GM23338 (cell line): ENCODE results near the gene ZGRF1. TPM values are rescaled to one million over a fixed set of nuclear protein-coding genes. Genes with fewer than 3 reads are reported as not detected.

Experiments
- ATAC-seq: fragments of 200-7000 bp; cut with Tn5 transposase; 3 replicates; pipeline ENCODE4 v1.9.1; 2020
- DNase-seq: peaks from one replicate; pipeline ENCODE4 v3.0.0-alpha.2; 2015; ENCODE audit warnings: low spot score
- H2AFZ ChIP-seq: fragments of 200-600 bp; sonication (generic); 2 replicates; pipeline ENCODE4 v1.8.0; 2016; ENCODE audit warnings: antibody characterized with exemption, mild to moderate bottlenecking, moderate library complexity
- H3F3A ChIP-seq: fragments of 200-600 bp; sonication (generic); replicated peaks from 2 replicates; pipeline ENCODE4 v1.8.0; 2017; ENCODE audit warnings: antibody characterized with exemption, mixed run types, low read depth
- H3K27ac ChIP-seq: fragments of 200-600 bp; sonication (generic); 2 replicates; pipeline ENCODE4 v1.6.1; 2016; ENCODE audit warnings: low read depth
- H3K27me3 ChIP-seq: fragments of 200-600 bp; sonication (generic); 2 replicates; pipeline ENCODE4 v1.8.0; 2016; ENCODE audit warnings: mild to moderate bottlenecking, mixed run types, moderate library complexity; ENCODE audit not compliant: insufficient read depth
- H3K36me3 ChIP-seq: fragments of 200-600 bp; sonication (generic); 2 replicates; pipeline ENCODE4 v1.8.0; 2016; ENCODE audit warnings: mild to moderate bottlenecking; ENCODE audit not compliant: insufficient read depth
- H3K4me1 ChIP-seq: fragments of 200-600 bp; sonication (generic); 2 replicates; pipeline ENCODE4 v1.8.0; 2016; ENCODE audit warnings: mild to moderate bottlenecking, moderate library complexity; ENCODE audit not compliant: insufficient read depth
- H3K4me2 ChIP-seq: fragments of 200-600 bp; sonication (generic); 2 replicates; pipeline ENCODE4 v1.7.1; 2017; ENCODE audit warnings: mixed run types
- H3K4me3 ChIP-seq: fragments of 200-600 bp; sonication (generic); 2 replicates; pipeline ENCODE4 v1.6.1; 2016; ENCODE audit warnings: mixed run types
- H3K79me2 ChIP-seq: fragments of 200-600 bp; sonication (generic); replicated peaks from 2 replicates; pipeline ENCODE4 v1.8.0; 2017; ENCODE audit warnings: mild to moderate bottlenecking; ENCODE audit not compliant: insufficient read depth
- H3K9me2 ChIP-seq: fragments of 200-600 bp; sonication (generic); 2 replicates; pipeline ENCODE4 v1.8.0; 2017; ENCODE audit not compliant: insufficient read depth
- H4K20me1 ChIP-seq: fragments of 200-600 bp; sonication (generic); replicated peaks from 2 replicates; pipeline ENCODE4 v1.8.0; 2017; ENCODE audit warnings: mild to moderate bottlenecking; ENCODE audit not compliant: insufficient read depth
- H3K27ac Mint-ChIP-seq: 2 replicates; pipeline ENCODE4 v1.8.0; 2020; ENCODE audit warnings: inconsistent platforms, mild to moderate bottlenecking, moderate library complexity, mixed read lengths
- H3K27me3 Mint-ChIP-seq: 3 replicates; pipeline ENCODE4 v1.8.0; 2022; ENCODE audit warnings: low read depth, mild to moderate bottlenecking, moderate library complexity, mixed read lengths, inconsistent platforms; ENCODE audit not compliant: insufficient read depth, poor library complexity
- H3K36me3 Mint-ChIP-seq: 3 replicates; pipeline ENCODE4 v1.8.0; 2021; ENCODE audit warnings: low read depth, mild to moderate bottlenecking, inconsistent platforms, moderate library complexity, mixed read lengths
- H3K4me1 Mint-ChIP-seq: 3 replicates; pipeline ENCODE4 v1.8.0; 2020; ENCODE audit warnings: mild to moderate bottlenecking, inconsistent platforms, mixed read lengths
- H3K4me3 Mint-ChIP-seq: 3 replicates; pipeline ENCODE4 v1.8.0; 2021; ENCODE audit warnings: moderate library complexity, mild to moderate bottlenecking, inconsistent platforms, mixed read lengths
- H3K9me3 Mint-ChIP-seq: 3 replicates; pipeline ENCODE4 v1.8.0; 2020; ENCODE audit warnings: moderate library complexity, mild to moderate bottlenecking, inconsistent platforms, mixed read lengths
- CREB1 ChIP-seq: fragments of 250-450 bp; sonication (Bioruptor Pico); IDR thresholded peaks from 2 replicates; pipeline ENCODE4 v1.5.0; 2020; ENCODE audit warnings: low read depth, mild to moderate bottlenecking, moderate library complexity
- EZH2phosphoT487 ChIP-seq: fragments of 200-600 bp; sonication (generic); IDR thresholded peaks from one replicate; pipeline ENCODE4 v1.8.1; 2018; ENCODE audit warnings: antibody characterized with exemption; ENCODE audit not compliant: unreplicated experiment
- JUNB ChIP-seq: IDR thresholded peaks from one replicate; pipeline ENCODE4 v1.6.1; 2016; ENCODE audit warnings: antibody characterized with exemption; ENCODE audit not compliant: unreplicated experiment
- NANOG ChIP-seq: IDR thresholded peaks from 2 replicates; pipeline ENCODE4 v1.6.1; 2016; ENCODE audit warnings: antibody characterized with exemption, borderline replicate concordance
- POLR2AphosphoS5 ChIP-seq: IDR thresholded peaks from 2 replicates; pipeline ENCODE4 v1.6.1; 2016; ENCODE audit warnings: antibody characterized with exemption, low read depth
- STAT1 ChIP-seq: IDR thresholded peaks from one replicate; pipeline ENCODE4 v1.6.1; 2016; ENCODE audit warnings: antibody characterized with exemption; ENCODE audit not compliant: unreplicated experiment
- ZNF114 ChIP-seq: fragments of 250-450 bp; sonication (Bioruptor Pico); IDR thresholded peaks from 2 replicates; pipeline ENCODE4 v1.5.0; 2020; ENCODE audit warnings: mild to moderate bottlenecking, moderate library complexity
- ZNF331 ChIP-seq: fragments of 250-450 bp; sonication (Bioruptor Pico); IDR thresholded peaks from 2 replicates; pipeline ENCODE4 v1.5.0; 2020; ENCODE audit warnings: low read depth, mild to moderate bottlenecking, moderate library complexity
- polyA plus RNA-seq: library from polyadenylated mRNA; unstranded; fragments of >200 nt; fragmentation: Nextera tagmentation; extraction: Ambion mirVana; gene quantifications from 2 replicates; pipeline ENCODE4 v1.2.1, GENCODE V29; 2016
- total RNA-seq: library from RNA; depleted of rRNA; stranded (reverse); fragments of >200 nt; shearing (Covaris generic); gene quantifications from 2 replicates; pipeline ENCODE4 v1.2.3, GENCODE V29; 2014
- TF ChIP-seq, protein P1 (sequence below), 2 experiments: fragments of 200-600 bp in 1 of 2; sonication (generic) in 1 of 2; conservative IDR thresholded peaks; 2 replicates each; pipeline versions ENCODE4 v1.5.1 to v1.6.1; 2016 to 2017; ENCODE audit warnings: antibody characterized with exemption in 2 of 2, low read depth in 2 of 2, mild to moderate bottlenecking in 2 of 2, moderate library complexity in 1 of 2
- TF ChIP-seq, protein P2 (sequence below): IDR thresholded peaks from 2 replicates; pipeline ENCODE4 v1.6.1; 2016; ENCODE audit warnings: antibody characterized with exemption
- TF ChIP-seq, protein P3 (sequence below): IDR thresholded peaks from one replicate; pipeline ENCODE4 v1.6.1; 2018; ENCODE audit warnings: antibody characterized with exemption; ENCODE audit not compliant: unreplicated experiment
- TF ChIP-seq, protein P4 (sequence below): fragments of 250-450 bp; sonication (Bioruptor Pico); IDR thresholded peaks from 2 replicates; pipeline ENCODE4 v1.5.0; 2020; ENCODE audit warnings: mild to moderate bottlenecking, moderate library complexity

Gene ZGRF1
- total and polyA plus RNA-seq, 2 experiments from 2014 or later, result 41.7 to 62.6 TPM

DNA sequence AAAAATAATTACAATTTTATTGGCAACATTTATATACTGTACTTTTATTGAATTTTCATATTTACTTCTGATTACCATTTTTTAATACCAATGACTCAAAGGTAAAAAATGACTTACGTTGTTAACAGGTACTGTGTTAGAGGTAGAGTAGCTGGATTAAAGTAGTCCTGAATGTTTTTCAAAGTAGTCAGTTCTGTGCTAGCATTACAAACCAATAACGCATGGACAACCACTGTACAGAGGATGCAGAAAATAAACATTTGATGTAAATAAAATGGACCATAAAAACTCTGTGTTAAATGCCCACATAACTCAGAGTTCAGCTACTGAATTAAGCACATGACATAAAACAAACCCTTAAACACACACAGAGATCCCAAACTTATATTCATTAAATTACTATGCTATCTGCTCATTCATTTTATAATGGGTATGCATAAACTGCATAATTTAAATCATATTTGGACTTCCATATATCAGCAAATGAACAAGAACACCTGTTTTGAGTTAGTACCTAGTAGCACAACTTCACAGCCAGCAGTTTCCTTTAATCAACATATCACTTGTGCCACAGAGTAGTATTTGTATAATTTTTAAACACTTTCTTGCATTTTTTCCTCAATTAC is 74.3 kb downstream of the ZGRF1 start (continued):
- TF ChIP-seq, protein P1, sequence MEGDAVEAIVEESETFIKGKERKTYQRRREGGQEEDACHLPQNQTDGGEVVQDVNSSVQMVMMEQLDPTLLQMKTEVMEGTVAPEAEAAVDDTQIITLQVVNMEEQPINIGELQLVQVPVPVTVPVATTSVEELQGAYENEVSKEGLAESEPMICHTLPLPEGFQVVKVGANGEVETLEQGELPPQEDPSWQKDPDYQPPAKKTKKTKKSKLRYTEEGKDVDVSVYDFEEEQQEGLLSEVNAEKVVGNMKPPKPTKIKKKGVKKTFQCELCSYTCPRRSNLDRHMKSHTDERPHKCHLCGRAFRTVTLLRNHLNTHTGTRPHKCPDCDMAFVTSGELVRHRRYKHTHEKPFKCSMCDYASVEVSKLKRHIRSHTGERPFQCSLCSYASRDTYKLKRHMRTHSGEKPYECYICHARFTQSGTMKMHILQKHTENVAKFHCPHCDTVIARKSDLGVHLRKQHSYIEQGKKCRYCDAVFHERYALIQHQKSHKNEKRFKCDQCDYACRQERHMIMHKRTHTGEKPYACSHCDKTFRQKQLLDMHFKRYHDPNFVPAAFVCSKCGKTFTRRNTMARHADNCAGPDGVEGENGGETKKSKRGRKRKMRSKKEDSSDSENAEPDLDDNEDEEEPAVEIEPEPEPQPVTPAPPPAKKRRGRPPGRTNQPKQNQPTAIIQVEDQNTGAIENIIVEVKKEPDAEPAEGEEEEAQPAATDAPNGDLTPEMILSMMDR (conservative IDR thresholded peaks at IDR 0.05; ENCODE audit: low read depth in 2 of 2), result no peak
- TF ChIP-seq, protein P2, sequence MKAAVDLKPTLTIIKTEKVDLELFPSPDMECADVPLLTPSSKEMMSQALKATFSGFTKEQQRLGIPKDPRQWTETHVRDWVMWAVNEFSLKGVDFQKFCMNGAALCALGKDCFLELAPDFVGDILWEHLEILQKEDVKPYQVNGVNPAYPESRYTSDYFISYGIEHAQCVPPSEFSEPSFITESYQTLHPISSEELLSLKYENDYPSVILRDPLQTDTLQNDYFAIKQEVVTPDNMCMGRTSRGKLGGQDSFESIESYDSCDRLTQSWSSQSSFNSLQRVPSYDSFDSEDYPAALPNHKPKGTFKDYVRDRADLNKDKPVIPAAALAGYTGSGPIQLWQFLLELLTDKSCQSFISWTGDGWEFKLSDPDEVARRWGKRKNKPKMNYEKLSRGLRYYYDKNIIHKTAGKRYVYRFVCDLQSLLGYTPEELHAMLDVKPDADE, result no peak
- TF ChIP-seq STAT1, result no peak
- no peak for TF ChIP-seq POLR2AphosphoS5
- TF ChIP-seq EZH2phosphoT487, result no peak
- TF ChIP-seq ZNF331, result no peak
- TF ChIP-seq JUNB, result no peak
- TF ChIP-seq, protein P3, sequence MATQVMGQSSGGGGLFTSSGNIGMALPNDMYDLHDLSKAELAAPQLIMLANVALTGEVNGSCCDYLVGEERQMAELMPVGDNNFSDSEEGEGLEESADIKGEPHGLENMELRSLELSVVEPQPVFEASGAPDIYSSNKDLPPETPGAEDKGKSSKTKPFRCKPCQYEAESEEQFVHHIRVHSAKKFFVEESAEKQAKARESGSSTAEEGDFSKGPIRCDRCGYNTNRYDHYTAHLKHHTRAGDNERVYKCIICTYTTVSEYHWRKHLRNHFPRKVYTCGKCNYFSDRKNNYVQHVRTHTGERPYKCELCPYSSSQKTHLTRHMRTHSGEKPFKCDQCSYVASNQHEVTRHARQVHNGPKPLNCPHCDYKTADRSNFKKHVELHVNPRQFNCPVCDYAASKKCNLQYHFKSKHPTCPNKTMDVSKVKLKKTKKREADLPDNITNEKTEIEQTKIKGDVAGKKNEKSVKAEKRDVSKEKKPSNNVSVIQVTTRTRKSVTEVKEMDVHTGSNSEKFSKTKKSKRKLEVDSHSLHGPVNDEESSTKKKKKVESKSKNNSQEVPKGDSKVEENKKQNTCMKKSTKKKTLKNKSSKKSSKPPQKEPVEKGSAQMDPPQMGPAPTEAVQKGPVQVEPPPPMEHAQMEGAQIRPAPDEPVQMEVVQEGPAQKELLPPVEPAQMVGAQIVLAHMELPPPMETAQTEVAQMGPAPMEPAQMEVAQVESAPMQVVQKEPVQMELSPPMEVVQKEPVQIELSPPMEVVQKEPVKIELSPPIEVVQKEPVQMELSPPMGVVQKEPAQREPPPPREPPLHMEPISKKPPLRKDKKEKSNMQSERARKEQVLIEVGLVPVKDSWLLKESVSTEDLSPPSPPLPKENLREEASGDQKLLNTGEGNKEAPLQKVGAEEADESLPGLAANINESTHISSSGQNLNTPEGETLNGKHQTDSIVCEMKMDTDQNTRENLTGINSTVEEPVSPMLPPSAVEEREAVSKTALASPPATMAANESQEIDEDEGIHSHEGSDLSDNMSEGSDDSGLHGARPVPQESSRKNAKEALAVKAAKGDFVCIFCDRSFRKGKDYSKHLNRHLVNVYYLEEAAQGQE, result no peak

DNA sequence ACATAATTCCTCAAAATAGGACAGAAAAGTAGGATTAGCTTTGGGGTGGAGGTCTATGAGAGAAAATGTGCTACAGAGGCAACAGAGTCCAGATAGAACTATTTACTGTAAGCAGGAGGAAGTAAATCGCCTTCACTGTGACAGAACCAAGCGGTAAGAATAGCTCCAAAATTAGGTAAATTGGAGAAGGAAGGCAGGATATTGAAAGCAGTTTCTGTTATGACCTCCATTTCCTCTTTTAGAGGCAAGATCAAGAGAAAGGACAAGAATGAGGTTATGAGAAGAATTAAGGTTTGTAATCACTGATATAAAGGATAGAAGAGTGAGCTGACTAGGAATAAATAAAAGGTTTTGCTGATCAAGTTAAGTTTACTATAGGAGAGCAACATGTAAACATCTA is 76.6 kb downstream of the ZGRF1 start:
- no peak for ATAC-seq
- H3K27me3 Mint-ChIP-seq, result no peaks in the 10 kb centered on the region
- TF ChIP-seq ZNF331 (no peak), ZNF114 (CRISPR knock-in tag) (no peak), POLR2AphosphoS5 (no peak), EZH2phosphoT487 (no peak), NANOG (no peak), CREB1 (CRISPR knock-in tag) (no peak)
- TF ChIP-seq, protein P4, sequence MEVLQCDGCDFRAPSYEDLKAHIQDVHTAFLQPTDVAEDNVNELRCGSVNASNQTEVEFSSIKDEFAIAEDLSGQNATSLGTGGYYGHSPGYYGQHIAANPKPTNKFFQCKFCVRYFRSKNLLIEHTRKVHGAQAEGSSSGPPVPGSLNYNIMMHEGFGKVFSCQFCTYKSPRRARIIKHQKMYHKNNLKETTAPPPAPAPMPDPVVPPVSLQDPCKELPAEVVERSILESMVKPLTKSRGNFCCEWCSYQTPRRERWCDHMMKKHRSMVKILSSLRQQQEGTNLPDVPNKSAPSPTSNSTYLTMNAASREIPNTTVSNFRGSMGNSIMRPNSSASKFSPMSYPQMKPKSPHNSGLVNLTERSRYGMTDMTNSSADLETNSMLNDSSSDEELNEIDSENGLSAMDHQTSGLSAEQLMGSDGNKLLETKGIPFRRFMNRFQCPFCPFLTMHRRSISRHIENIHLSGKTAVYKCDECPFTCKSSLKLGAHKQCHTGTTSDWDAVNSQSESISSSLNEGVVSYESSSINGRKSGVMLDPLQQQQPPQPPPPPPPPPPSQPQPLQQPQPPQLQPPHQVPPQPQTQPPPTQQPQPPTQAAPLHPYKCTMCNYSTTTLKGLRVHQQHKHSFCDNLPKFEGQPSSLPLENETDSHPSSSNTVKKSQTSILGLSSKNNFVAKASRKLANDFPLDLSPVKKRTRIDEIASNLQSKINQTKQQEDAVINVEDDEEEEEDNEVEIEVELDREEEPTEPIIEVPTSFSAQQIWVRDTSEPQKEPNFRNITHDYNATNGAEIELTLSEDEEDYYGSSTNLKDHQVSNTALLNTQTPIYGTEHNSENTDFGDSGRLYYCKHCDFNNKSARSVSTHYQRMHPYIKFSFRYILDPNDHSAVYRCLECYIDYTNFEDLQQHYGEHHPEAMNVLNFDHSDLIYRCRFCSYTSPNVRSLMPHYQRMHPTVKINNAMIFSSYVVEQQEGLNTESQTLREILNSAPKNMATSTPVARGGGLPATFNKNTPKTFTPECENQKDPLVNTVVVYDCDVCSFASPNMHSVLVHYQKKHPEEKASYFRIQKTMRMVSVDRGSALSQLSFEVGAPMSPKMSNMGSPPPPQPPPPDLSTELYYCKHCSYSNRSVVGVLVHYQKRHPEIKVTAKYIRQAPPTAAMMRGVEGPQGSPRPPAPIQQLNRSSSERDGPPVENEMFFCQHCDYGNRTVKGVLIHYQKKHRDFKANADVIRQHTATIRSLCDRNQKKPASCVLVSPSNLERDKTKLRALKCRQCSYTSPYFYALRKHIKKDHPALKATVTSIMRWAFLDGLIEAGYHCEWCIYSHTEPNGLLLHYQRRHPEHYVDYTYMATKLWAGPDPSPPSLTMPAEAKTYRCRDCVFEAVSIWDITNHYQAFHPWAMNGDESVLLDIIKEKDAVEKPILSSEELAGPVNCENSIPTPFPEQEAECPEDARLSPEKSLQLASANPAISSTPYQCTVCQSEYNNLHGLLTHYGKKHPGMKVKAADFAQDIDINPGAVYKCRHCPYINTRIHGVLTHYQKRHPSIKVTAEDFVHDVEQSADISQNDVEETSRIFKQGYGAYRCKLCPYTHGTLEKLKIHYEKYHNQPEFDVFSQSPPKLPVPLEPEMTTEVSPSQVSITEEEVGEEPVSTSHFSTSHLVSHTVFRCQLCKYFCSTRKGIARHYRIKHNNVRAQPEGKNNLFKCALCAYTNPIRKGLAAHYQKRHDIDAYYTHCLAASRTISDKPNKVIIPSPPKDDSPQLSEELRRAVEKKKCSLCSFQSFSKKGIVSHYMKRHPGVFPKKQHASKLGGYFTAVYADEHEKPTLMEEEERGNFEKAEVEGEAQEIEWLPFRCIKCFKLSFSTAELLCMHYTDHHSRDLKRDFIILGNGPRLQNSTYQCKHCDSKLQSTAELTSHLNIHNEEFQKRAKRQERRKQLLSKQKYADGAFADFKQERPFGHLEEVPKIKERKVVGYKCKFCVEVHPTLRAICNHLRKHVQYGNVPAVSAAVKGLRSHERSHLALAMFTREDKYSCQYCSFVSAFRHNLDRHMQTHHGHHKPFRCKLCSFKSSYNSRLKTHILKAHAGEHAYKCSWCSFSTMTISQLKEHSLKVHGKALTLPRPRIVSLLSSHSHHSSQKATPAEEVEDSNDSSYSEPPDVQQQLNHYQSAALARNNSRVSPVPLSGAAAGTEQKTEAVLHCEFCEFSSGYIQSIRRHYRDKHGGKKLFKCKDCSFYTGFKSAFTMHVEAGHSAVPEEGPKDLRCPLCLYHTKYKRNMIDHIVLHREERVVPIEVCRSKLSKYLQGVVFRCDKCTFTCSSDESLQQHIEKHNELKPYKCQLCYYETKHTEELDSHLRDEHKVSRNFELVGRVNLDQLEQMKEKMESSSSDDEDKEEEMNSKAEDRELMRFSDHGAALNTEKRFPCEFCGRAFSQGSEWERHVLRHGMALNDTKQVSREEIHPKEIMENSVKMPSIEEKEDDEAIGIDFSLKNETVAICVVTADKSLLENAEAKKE (CRISPR knock-in tag), result no peak

More for the DNA sequence above, 76.6 kb downstream of the ZGRF1 start:
- H3K4me3 ChIP-seq, result no peak overlapping the region
- no peaks in the 10 kb centered on the region for H3K79me2 ChIP-seq
- H2AFZ ChIP-seq, result no peak overlapping the region
- H3K36me3 Mint-ChIP-seq, result peaks cover 13% of the 10 kb centered on the region; the same call in 2 of the 3 replicates
- H3K4me3 Mint-ChIP-seq, result no peak overlapping the region
- no peaks in the 10 kb centered on the region for H4K20me1 ChIP-seq
- no peaks in the 10 kb centered on the region for H3K9me3 Mint-ChIP-seq
- no peak overlapping the region for H3K4me2 ChIP-seq
- H3F3A ChIP-seq, result no peaks in the 10 kb centered on the region
- DNase-seq, result no peak
- peaks cover 7% of the 10 kb centered on the region; the same call in 2 of the 3 replicates for H3K4me1 Mint-ChIP-seq
- H3K27me3 ChIP-seq, result no peaks in the 10 kb centered on the region
- H3K9me2 ChIP-seq, result no peaks in the 10 kb centered on the region
- no peaks in the 10 kb centered on the region for H3K36me3 ChIP-seq
- no peak overlapping the region for H3K27ac ChIP-seq
- H3K4me1 ChIP-seq, result no peaks in the 10 kb centered on the region
- no peak overlapping the region for H3K27ac Mint-ChIP-seq
